ENCODE measurements around the gene ROBO4. TPM values are rescaled to one million over a fixed set of nuclear protein-coding genes. Genes with fewer than 3 reads are reported as not detected.

Gene ROBO4
- total RNA-seq (2021; ENCODE audit: unreplicated experiment) (not detected), Bru-seq, nascent RNA (percentile 32 among the genes with signal in this experiment), BruChase-seq, experiment 1, labeled RNA remaining after a 6-hour chase (percentile 29 among the genes with signal in this experiment), BruChase-seq, experiment 2, labeled RNA remaining after a 2-hour chase (percentile 11 among the genes with signal in this experiment)
- polyA plus RNA-seq (2012) = 0.34 and 1.2 TPM in 2 replicates
- long read RNA-seq = 0 reads

GRCh38 chr11:124897674-124898262 is at the start of gene ROBO4:
Gene ROBO4 (minus strand): TSS chr11:124897865. CDS start chr11:124897795, 70 bp downstream.
- CTCF ChIA-PET = interaction anchor here (2.6 kb wide), 1 partner anchor 22 kb away, joined by 15 read pairs; no protein-coding TSS in a partner anchor
- Histone ChIP-seq H3K79me2 (ENCODE audit: insufficient read depth, low read length) (no peaks in the 10 kb centered on the region), H3K9ac (ENCODE audit: low read length) (no peak within 1 kb of the TSS), H3K4me2 (ENCODE audit: low read length) (peak within 1 kb of the TSS; percentile 42), H3K4me1 (ENCODE audit: control insufficient read depth in 1 of 2, insufficient read depth in 2 of 2, low read length in 2 of 2) (peaks cover 6 to 42% of the 10 kb centered on the region in 2 experiments), H4K20me1 (ENCODE audit: insufficient read depth) (no peaks in the 10 kb centered on the region), H3K9me3 (ENCODE audit: control insufficient read depth in 1 of 2, insufficient read depth in 1 of 2, low read depth in 1 of 2, low read length in 2 of 2) (no peaks in the 10 kb centered on the region), H3K36me3 (ENCODE audit: control insufficient read depth in 1 of 2, insufficient read depth in 2 of 2, low read length in 2 of 2) (no peaks in the 10 kb centered on the region), H3K27me3 (ENCODE audit: insufficient read depth, low read length) (no peaks in the 10 kb centered on the region), H3K27ac (ENCODE audit: low read depth, low read length) (no peak within 1 kb of the TSS), H2AFZ (ENCODE audit: low read depth, low read length, poor library complexity, severe bottlenecking) (peak within 1 kb of the TSS; percentile 33), H3K9me2 (ENCODE audit: insufficient read depth) (no peaks in the 10 kb centered on the region), H3K4me3 (replicated peaks in 1 of 2; ENCODE audit: low read depth in 1 of 2, low read length in 2 of 2) (no peak within 1 kb of the TSS; a peak in 1 of 4 replicates)
- DNase-seq (ENCODE audit: low read depth, low spot score) (no peak), ATAC-seq (no peak)
- POLR2A ChIA-PET = interaction anchor here (1.9 kb wide), 1 partner anchor 22 kb away, joined by 19 read pairs; no protein-coding TSS in a partner anchor
- intact Hi-C loops (cut with micrococcal nuclease) = no loop called here
- TF ChIP-seq TCF7L2 (IDR thresholded peaks at IDR 0.05; ENCODE audit: borderline replicate concordance, extremely low read depth, insufficient read depth, insufficient read length) = no peak
- no peak for TF ChIP-seq FOSL1 (IDR thresholded peaks at IDR 0.05; ENCODE audit: low read depth)
- no peak for TF ChIP-seq RAD21 (IDR thresholded peaks at IDR 0.05; ENCODE audit: low read depth)
- no peak for TF ChIP-seq REST (IDR thresholded peaks at IDR 0.05; ENCODE audit: low read depth)
- peak in 1 of 3 experiments; percentile 7; a peak in 1 of 6 replicates for TF ChIP-seq CTCF (IDR thresholded peaks at IDR 0.05 in 2 of 3, conservative IDR thresholded peaks at IDR 0.05 in 1 of 3; ENCODE audit: borderline replicate concordance in 1 of 3, insufficient read depth in 1 of 3, low read depth in 2 of 3, low read length in 2 of 3)
- RAD21 ChIA-PET (ENCODE audit: low non-redundant PET in 1 of 2, low total read pairs in 2 of 2, uncharacterized antibody in 2 of 2, unreplicated experiment in 2 of 2) = no interaction called here
- no TSS peak for BruUV-seq (replicated peaks)

Data from HCT116 (cell line).